ENCODE results near the gene NUF2.

Gene NUF2

DNA sequence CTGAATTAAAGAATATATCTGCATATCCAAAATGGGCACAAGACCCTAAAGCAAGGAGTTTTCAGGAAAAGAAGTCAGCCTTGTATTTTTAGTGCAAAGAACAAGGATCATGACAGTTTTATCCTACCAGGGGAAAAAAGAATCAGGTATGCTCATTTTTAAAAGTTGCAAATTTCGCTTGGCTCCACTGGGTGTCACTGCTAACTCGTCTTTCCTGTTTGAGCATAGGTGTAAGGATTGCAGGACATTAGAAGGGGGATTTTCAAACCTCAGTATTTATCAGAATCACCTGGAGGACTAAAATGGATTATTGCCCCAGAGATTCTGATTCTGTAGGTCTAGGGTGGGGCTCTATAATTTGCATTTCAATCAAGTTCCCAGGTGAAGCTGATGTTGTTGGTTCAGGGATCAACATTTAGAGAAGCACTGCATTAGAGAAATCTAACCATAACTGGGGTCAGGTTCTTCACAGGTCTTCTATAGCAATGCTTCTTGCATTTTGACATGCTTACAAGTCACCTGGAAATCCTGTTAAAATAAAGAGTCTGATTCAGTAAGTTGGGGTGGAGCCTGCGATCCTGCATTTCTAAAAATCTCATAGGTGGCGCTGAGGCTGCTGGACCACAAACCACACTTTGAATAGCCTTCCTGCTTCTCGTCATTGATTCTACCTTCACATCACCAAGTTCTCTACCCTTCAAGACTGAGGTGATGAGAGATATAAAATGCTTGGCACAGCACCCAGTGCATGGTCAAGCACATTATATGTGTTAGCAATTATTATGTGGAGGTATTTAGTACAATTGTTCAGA lies 39.6 kb downstream of the NUF2 start:
- peak; percentile 18 for DNase-seq (ENCODE audit: low read depth)
- TF ChIP-seq, protein P1, sequence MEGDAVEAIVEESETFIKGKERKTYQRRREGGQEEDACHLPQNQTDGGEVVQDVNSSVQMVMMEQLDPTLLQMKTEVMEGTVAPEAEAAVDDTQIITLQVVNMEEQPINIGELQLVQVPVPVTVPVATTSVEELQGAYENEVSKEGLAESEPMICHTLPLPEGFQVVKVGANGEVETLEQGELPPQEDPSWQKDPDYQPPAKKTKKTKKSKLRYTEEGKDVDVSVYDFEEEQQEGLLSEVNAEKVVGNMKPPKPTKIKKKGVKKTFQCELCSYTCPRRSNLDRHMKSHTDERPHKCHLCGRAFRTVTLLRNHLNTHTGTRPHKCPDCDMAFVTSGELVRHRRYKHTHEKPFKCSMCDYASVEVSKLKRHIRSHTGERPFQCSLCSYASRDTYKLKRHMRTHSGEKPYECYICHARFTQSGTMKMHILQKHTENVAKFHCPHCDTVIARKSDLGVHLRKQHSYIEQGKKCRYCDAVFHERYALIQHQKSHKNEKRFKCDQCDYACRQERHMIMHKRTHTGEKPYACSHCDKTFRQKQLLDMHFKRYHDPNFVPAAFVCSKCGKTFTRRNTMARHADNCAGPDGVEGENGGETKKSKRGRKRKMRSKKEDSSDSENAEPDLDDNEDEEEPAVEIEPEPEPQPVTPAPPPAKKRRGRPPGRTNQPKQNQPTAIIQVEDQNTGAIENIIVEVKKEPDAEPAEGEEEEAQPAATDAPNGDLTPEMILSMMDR (conservative IDR thresholded peaks at IDR 0.05; ENCODE audit: control insufficient read depth, insufficient read depth, low read depth, low read length), result peak; percentile 54
- H3K4me3 ChIP-seq (ENCODE audit: control insufficient read depth, low read depth, low read length), result no peak overlapping the region

DNA sequence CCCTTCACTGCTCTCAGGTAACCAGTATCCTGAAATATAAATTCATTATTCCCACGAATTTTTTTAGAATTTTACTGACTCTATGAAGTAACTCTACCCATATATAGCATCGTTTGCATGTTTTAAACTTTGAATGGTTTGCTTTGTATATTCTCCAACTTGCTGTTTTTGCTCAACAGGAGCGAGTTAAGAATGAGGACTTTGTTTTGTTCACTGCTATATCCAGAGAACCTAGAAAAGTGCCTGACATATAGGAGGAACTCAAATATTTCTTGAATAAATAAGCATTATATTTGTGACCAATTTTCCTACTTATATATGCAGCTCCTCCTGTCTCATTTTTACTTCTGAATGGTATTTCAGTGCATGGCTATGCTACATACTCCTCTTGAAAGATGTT lies 43.4 kb downstream of the NUF2 start:
- DNase-seq (ENCODE audit: low read depth), result no peak
- TF ChIP-seq, protein P1 (conservative IDR thresholded peaks at IDR 0.05; ENCODE audit: control insufficient read depth, insufficient read depth, low read depth, low read length), result no peak
- H3K4me3 ChIP-seq (ENCODE audit: control insufficient read depth, low read depth, low read length), result no peak overlapping the region

DNA sequence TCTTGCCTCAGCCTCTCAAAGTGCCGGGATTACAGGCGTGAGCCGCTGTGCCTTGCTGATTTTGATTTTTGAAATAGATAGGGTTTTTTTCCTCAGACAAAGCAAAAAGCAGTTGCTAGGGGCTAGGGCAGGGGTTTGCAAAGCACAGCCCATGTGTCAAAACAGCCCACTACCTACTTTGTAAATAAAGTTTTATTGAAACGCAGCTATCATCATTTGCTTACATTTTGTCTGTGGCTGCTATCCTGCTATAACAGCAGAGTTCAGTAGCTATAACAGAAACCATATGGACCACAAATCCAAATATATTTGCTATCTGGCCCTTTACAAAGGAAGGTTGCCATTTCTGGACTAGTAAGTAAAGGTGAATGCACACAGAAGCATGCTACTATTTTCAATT lies 44.8 kb downstream of the NUF2 start:
- TF ChIP-seq, protein P1 (conservative IDR thresholded peaks at IDR 0.05; ENCODE audit: control insufficient read depth, insufficient read depth, low read depth, low read length), result no peak
- no peak for DNase-seq (ENCODE audit: low read depth)
- H3K4me3 ChIP-seq (ENCODE audit: control insufficient read depth, low read depth, low read length), result no peak overlapping the region

DNA sequence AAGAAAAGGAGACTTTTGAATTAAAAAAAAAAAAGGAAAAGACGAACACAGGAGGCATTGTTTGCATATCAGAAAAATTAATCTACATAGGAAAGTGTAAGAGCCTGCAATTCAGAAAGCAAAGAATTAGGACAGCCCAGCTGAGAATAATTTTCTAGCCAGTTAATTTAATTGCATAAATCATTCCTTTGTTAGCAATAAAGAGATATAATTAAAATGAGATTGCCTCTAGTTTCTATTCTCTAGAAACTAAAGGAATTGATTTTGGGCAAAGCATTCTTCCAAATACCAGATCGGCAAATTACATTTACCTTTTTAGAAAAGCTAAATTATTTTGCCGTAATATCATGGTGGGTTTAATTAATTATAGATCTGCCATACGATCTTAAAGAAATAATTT lies 46.0 kb downstream of the NUF2 start:
- no peak overlapping the region for H3K4me3 ChIP-seq (ENCODE audit: control insufficient read depth, low read depth, low read length)
- DNase-seq (ENCODE audit: low read depth), result no peak
- TF ChIP-seq, protein P1 (conservative IDR thresholded peaks at IDR 0.05; ENCODE audit: control insufficient read depth, insufficient read depth, low read depth, low read length), result no peak

DNA sequence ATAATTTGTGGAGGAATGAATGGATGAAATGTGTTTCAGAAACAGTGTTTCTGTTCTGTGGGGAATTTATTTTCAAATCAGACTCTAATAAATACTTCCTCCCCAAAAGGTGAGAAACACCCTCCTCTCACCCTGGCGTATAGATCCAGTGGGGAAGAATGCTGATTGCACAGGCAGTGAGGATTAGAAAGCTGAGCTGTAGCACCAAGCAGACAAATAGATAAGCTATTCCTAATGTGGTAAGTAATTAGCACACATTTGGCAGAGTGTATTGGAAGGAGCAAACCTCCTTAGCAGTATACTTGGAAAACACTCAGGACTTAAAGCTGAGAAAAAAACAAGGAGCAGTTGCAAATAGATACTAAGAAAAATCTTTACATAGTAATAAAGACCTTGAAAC lies 50.8 kb downstream of the NUF2 start:
- no peak overlapping the region for H3K4me3 ChIP-seq (ENCODE audit: control insufficient read depth, low read depth, low read length)
- TF ChIP-seq, protein P1 (conservative IDR thresholded peaks at IDR 0.05; ENCODE audit: control insufficient read depth, insufficient read depth, low read depth, low read length), result no peak
- no peak for DNase-seq (ENCODE audit: low read depth)

DNA sequence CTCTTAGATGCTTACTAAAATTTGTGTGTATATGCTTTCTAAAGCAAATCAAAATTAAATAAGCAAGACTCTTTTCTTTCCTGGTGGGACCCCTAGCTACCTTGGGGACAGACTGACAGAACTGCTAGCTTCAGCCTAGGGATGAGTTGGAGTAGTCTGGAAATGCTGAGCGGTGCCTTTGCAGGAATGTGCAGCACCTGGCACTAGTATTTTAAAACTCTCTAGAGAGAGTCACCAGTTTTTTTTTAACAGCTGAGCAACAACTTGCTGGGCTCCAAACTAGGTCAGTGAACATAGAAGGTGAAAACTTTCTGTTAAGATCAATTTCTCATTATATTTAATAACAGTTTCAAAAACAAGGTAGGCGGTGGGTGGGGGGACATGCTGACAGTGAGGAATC lies 56.8 kb downstream of the NUF2 start:
- TF ChIP-seq, protein P1 (conservative IDR thresholded peaks at IDR 0.05; ENCODE audit: control insufficient read depth, insufficient read depth, low read depth, low read length), result no peak
- no peak for DNase-seq (ENCODE audit: low read depth)
- H3K4me3 ChIP-seq (ENCODE audit: control insufficient read depth, low read depth, low read length), result no peak overlapping the region
